ENCODE results near the gene UGT1A1.
"Not testable (repeated sequence)": the region's sequence is repeated elsewhere in the genome, so short reads cannot be mapped to it uniquely, and the experiment has no call there.

- TF ChIP-seq CTCF (IDR thresholded peaks at IDR 0.05; ENCODE audit: low read depth, low read length, missing input control); RAD21 (IDR thresholded peaks at IDR 0.05); JUND (IDR thresholded peaks at IDR 0.05); EGR1 (IDR thresholded peaks at IDR 0.05; ENCODE audit: low read depth in 2 of 2); TAF1 (conservative IDR thresholded peaks at IDR 0.05); FOXA1 (IDR thresholded peaks at IDR 0.05); YY1 (IDR thresholded peaks at IDR 0.05); NR2F2 (IDR thresholded peaks at IDR 0.05); FOXA2 (IDR thresholded peaks at IDR 0.05): not testable (repeated sequence)
- TF ChIP-seq, protein P1, sequence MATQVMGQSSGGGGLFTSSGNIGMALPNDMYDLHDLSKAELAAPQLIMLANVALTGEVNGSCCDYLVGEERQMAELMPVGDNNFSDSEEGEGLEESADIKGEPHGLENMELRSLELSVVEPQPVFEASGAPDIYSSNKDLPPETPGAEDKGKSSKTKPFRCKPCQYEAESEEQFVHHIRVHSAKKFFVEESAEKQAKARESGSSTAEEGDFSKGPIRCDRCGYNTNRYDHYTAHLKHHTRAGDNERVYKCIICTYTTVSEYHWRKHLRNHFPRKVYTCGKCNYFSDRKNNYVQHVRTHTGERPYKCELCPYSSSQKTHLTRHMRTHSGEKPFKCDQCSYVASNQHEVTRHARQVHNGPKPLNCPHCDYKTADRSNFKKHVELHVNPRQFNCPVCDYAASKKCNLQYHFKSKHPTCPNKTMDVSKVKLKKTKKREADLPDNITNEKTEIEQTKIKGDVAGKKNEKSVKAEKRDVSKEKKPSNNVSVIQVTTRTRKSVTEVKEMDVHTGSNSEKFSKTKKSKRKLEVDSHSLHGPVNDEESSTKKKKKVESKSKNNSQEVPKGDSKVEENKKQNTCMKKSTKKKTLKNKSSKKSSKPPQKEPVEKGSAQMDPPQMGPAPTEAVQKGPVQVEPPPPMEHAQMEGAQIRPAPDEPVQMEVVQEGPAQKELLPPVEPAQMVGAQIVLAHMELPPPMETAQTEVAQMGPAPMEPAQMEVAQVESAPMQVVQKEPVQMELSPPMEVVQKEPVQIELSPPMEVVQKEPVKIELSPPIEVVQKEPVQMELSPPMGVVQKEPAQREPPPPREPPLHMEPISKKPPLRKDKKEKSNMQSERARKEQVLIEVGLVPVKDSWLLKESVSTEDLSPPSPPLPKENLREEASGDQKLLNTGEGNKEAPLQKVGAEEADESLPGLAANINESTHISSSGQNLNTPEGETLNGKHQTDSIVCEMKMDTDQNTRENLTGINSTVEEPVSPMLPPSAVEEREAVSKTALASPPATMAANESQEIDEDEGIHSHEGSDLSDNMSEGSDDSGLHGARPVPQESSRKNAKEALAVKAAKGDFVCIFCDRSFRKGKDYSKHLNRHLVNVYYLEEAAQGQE (IDR thresholded peaks at IDR 0.05), result not testable (repeated sequence)
- TF ChIP-seq, protein P2, sequence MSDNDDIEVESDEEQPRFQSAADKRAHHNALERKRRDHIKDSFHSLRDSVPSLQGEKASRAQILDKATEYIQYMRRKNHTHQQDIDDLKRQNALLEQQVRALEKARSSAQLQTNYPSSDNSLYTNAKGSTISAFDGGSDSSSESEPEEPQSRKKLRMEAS (IDR thresholded peaks at IDR 0.05), result not testable (repeated sequence)
- TF ChIP-seq HNF4A (conservative IDR thresholded peaks at IDR 0.05) (peak; percentile 74 to 77), HNF4G (IDR thresholded peaks at IDR 0.05) (peak; percentile 27)
- TF ChIP-seq, protein P3, sequence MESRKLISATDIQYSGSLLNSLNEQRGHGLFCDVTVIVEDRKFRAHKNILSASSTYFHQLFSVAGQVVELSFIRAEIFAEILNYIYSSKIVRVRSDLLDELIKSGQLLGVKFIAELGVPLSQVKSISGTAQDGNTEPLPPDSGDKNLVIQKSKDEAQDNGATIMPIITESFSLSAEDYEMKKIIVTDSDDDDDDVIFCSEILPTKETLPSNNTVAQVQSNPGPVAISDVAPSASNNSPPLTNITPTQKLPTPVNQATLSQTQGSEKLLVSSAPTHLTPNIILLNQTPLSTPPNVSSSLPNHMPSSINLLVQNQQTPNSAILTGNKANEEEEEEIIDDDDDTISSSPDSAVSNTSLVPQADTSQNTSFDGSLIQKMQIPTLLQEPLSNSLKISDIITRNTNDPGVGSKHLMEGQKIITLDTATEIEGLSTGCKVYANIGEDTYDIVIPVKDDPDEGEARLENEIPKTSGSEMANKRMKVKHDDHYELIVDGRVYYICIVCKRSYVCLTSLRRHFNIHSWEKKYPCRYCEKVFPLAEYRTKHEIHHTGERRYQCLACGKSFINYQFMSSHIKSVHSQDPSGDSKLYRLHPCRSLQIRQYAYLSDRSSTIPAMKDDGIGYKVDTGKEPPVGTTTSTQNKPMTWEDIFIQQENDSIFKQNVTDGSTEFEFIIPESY (IDR thresholded peaks at IDR 0.05), result not testable (repeated sequence)
These were observed 8.7 kb upstream of the UGT1A1 start for GRCh38 chr2:233751212-233752009.

Data from liver (tissue), 3 donors.